WERI-Rb-1 (cell line): ENCODE data around the gene NDUFA13.

Experiments
- DNase-seq: peaks from one replicate; pipeline ENCODE4 v3.0.0-alpha.2; 2020
- H3K27ac ChIP-seq: fragments of 250-450 bp; sonication (Bioruptor Pico); 2 replicates; pipeline ENCODE4 v1.5.1; 2020; ENCODE audit warnings: mild to moderate bottlenecking, moderate library complexity
- H3K27me3 ChIP-seq: fragments of 250-450 bp; sonication (Bioruptor Pico); 2 replicates; pipeline ENCODE4 v1.5.1; 2021; ENCODE audit warnings: mild to moderate bottlenecking, low read depth, moderate library complexity; ENCODE audit not compliant: insufficient read depth, severe bottlenecking
- H3K36me3 ChIP-seq: fragments of 250-450 bp; sonication (Bioruptor Pico); 2 replicates; pipeline ENCODE4 v1.5.1; 2020; ENCODE audit warnings: mild to moderate bottlenecking, moderate library complexity
- H3K4me3 ChIP-seq: 2 replicates; pipeline ENCODE4 v1.5.1; 2011; ENCODE audit warnings: low read depth, mild to moderate bottlenecking, control low read depth, low read length
- H3K9me3 ChIP-seq: fragments of 250-450 bp; sonication (Bioruptor Pico); 2 replicates; pipeline ENCODE4 v1.5.1; 2021; ENCODE audit warnings: mild to moderate bottlenecking, moderate library complexity; ENCODE audit not compliant: severe bottlenecking
- CTCF ChIP-seq: IDR thresholded peaks from 2 replicates; pipeline ENCODE4 v1.5.1; 2011; ENCODE audit warnings: low read depth, mild to moderate bottlenecking, control low read depth, inconsistent platforms, low read length

NDUFA13 gene

GRCh38 chr19:19571071-19571786 is 55.2 kb downstream of the NDUFA13 start:
- no peak overlapping the region for H3K4me3 ChIP-seq
- H3K27ac ChIP-seq: no peak overlapping the region
- H3K36me3 ChIP-seq: peaks cover 23% of the 10 kb centered on the region
- no peak for TF ChIP-seq CTCF
- DNase-seq: no peak
- H3K9me3 ChIP-seq: no peaks in the 10 kb centered on the region
- H3K27me3 ChIP-seq: no peaks in the 10 kb centered on the region

GRCh38 chr19:19575411-19575810 is 59.4 kb downstream of the NDUFA13 start:
- DNase-seq: no peak
- Histone ChIP-seq H3K36me3 (peaks cover 3% of the 10 kb centered on the region; the same call in 1 of the 2 replicates), H3K9me3 (no peaks in the 10 kb centered on the region), H3K27me3 (no peaks in the 10 kb centered on the region), H3K27ac (no peak overlapping the region), H3K4me3 (no peak overlapping the region)
- TF ChIP-seq CTCF: no peak
